SU-DHL-6 (cell line): Measurements from ENCODE around the gene CDH13.

Source experiments
- EZH2phosphoT487 ChIP-seq: fragments of 200-600 bp; sonication (generic), shearing (Covaris generic); conservative IDR thresholded peaks from 2 replicates; pipeline ENCODE4 v1.6.1; 2018; ENCODE audit warnings: mild to moderate bottlenecking, antibody characterized with exemption, low read length, moderate library complexity, mixed read lengths
- TF ChIP-seq, protein P1 (sequence below): fragments of 200-600 bp; sonication (generic); IDR thresholded peaks from one replicate; pipeline ENCODE4 v1.5.1; 2017; ENCODE audit warnings: antibody characterized with exemption, mild to moderate bottlenecking, low read length, moderate library complexity; ENCODE audit not compliant: insufficient read depth, poor library complexity, severe bottlenecking

DNA sequence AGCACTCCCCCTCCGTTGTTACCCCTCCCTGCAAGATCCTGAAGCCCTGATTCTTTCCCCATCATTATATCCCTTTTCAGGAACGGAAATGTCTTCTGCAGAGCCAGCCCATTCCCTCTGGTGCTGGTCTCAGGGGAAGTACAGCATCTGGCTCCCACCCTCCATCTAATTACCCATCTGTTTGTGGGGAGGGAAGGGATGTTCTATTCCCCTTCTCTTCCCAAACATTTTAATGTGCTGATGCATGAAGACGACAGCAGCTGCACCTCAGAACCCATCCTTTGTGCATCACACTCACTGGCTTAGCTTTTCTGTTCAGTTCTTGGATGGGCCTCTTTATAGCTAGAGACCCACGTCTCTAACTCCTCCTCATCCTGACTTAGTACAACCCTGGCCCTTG is 367.2 kb downstream of the CDH13 start:
- TF ChIP-seq EZH2phosphoT487, result no peak
- TF ChIP-seq, protein P1, sequence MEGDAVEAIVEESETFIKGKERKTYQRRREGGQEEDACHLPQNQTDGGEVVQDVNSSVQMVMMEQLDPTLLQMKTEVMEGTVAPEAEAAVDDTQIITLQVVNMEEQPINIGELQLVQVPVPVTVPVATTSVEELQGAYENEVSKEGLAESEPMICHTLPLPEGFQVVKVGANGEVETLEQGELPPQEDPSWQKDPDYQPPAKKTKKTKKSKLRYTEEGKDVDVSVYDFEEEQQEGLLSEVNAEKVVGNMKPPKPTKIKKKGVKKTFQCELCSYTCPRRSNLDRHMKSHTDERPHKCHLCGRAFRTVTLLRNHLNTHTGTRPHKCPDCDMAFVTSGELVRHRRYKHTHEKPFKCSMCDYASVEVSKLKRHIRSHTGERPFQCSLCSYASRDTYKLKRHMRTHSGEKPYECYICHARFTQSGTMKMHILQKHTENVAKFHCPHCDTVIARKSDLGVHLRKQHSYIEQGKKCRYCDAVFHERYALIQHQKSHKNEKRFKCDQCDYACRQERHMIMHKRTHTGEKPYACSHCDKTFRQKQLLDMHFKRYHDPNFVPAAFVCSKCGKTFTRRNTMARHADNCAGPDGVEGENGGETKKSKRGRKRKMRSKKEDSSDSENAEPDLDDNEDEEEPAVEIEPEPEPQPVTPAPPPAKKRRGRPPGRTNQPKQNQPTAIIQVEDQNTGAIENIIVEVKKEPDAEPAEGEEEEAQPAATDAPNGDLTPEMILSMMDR, result no peak
